Measurements from ENCODE around the gene DLK1. TPM values are rescaled to one million over a fixed set of nuclear protein-coding genes. Genes with fewer than 3 reads are reported as not detected.

Gene DLK1
- total RNA-seq, 5 donors from 2014 or later (not counting 1 experiment from before 2014, with no cell fraction given), result 1.7 to 2.2 (median 2.2) TPM; not detected in 2

GRCh38 chr14:100749967-100750597, 23.4 kb downstream of the DLK1 start:
- no peak overlapping the region for H3K27ac Mint-ChIP-seq
- no peak for ATAC-seq (replicated peaks in 1 of 4)
- DNase-seq, result no peak
- Histone ChIP-seq H3K36me3 (ENCODE audit: control insufficient read depth in 2 of 2, extremely low read depth in 1 of 2, insufficient read depth in 1 of 2, low read length in 1 of 2) (no peaks in the 10 kb centered on the region), H3K27me3 (replicated peaks in 1 of 2; ENCODE audit: control insufficient read depth in 2 of 2, extremely low read depth in 1 of 2, insufficient read depth in 2 of 2, low read length in 1 of 2) (peaks cover 0 to 21% of the 10 kb centered on the region in 2 experiments), H3K4me1 (ENCODE audit: control insufficient read depth in 1 of 2, extremely low read depth in 1 of 2, insufficient read depth in 2 of 2, low read length in 2 of 2) (no peaks in the 10 kb centered on the region), H3K9me3 (no peaks in the 10 kb centered on the region), H3K27ac (ENCODE audit: low read length) (no peak overlapping the region), H3K4me3 (ENCODE audit: control insufficient read depth in 1 of 2, extremely low read depth in 1 of 2, low read length in 1 of 2) (no peak overlapping the region)
- CTCF ChIA-PET, result no interaction called here
- 100% methylated on average over 3 of the region's 10 CpGs for WGBS (ENCODE audit: insufficient coverage)
- H3K9me3 Mint-ChIP-seq, result no peaks in the 10 kb centered on the region
- H3K4me3 Mint-ChIP-seq, result no peak overlapping the region
- POLR2A ChIA-PET, result interaction anchor here in 1 of 2 donors (0.6 kb wide), 1 partner anchor 670 kb away, joined by 5 read pairs; no protein-coding TSS in a partner anchor
- H3K27me3 Mint-ChIP-seq, result peaks cover 18 to 23% of the 10 kb centered on the region in 2 donors
- no peaks in the 10 kb centered on the region for H3K36me3 Mint-ChIP-seq
- H3K4me1 Mint-ChIP-seq, result no peaks in the 10 kb centered on the region

GRCh38 chr14:100750762-100751699, 24.3 kb downstream of the DLK1 start:
- Mint-ChIP-seq H3K9me3 (no peaks in the 10 kb centered on the region), H3K27ac (no peak overlapping the region), H3K4me3 (no peak overlapping the region), H3K27me3 (peaks cover 26% of the 10 kb centered on the region in 2 donors), H3K4me1 (no peaks in the 10 kb centered on the region), H3K36me3 (no peaks in the 10 kb centered on the region)
- no peaks in the 10 kb centered on the region for H3K4me1 ChIP-seq (ENCODE audit: control insufficient read depth in 1 of 2, extremely low read depth in 1 of 2, insufficient read depth in 2 of 2, low read length in 2 of 2)
- H3K9me3 ChIP-seq, result no peaks in the 10 kb centered on the region
- ChIA-PET CTCF (no interaction called here), POLR2A (interaction anchor here in 1 of 2 donors (0.5 to 0.6 kb wide), 2 partner anchors 669 to 1682 kb away, joined by 3 to 5 read pairs; no protein-coding TSS in a partner anchor)
- peaks cover 0 to 18% of the 10 kb centered on the region in 2 experiments for H3K27me3 ChIP-seq (replicated peaks in 1 of 2; ENCODE audit: control insufficient read depth in 2 of 2, extremely low read depth in 1 of 2, insufficient read depth in 2 of 2, low read length in 1 of 2)
- no peak overlapping the region for H3K27ac ChIP-seq (ENCODE audit: low read length)
- H3K36me3 ChIP-seq (ENCODE audit: control insufficient read depth in 2 of 2, extremely low read depth in 1 of 2, insufficient read depth in 1 of 2, low read length in 1 of 2), result no peaks in the 10 kb centered on the region
- ATAC-seq (replicated peaks in 1 of 4) (no peak), DNase-seq (no peak)
- WGBS (ENCODE audit: insufficient coverage), result 83% methylated on average over 14 of the region's 17 CpGs
- no peak overlapping the region for H3K4me3 ChIP-seq (ENCODE audit: control insufficient read depth in 1 of 2, extremely low read depth in 1 of 2, low read length in 1 of 2)

- Mint-ChIP-seq H3K27ac (no peak overlapping the region), H3K4me1 (no peaks in the 10 kb centered on the region), H3K4me3 (no peak overlapping the region), H3K36me3 (no peaks in the 10 kb centered on the region), H3K27me3 (peaks cover 30 to 31% of the 10 kb centered on the region in 2 donors), H3K9me3 (no peaks in the 10 kb centered on the region)
- no peaks in the 10 kb centered on the region for H3K4me1 ChIP-seq (ENCODE audit: control insufficient read depth in 1 of 2, extremely low read depth in 1 of 2, insufficient read depth in 2 of 2, low read length in 2 of 2)
- no peaks in the 10 kb centered on the region for H3K36me3 ChIP-seq (ENCODE audit: control insufficient read depth in 2 of 2, extremely low read depth in 1 of 2, insufficient read depth in 1 of 2, low read length in 1 of 2)
- ATAC-seq (replicated peaks in 1 of 4) (no peak), DNase-seq (no peak)
- no peak overlapping the region for H3K27ac ChIP-seq (ENCODE audit: low read length)
- 40% methylated on average over 1 of the region's 1 CpG for WGBS (ENCODE audit: insufficient coverage)
- no peaks in the 10 kb centered on the region for H3K9me3 ChIP-seq
- peaks cover 0 to 14% of the 10 kb centered on the region in 2 experiments for H3K27me3 ChIP-seq (replicated peaks in 1 of 2; ENCODE audit: control insufficient read depth in 2 of 2, extremely low read depth in 1 of 2, insufficient read depth in 2 of 2, low read length in 1 of 2)
- H3K4me3 ChIP-seq (ENCODE audit: control insufficient read depth in 1 of 2, extremely low read depth in 1 of 2, low read length in 1 of 2), result no peak overlapping the region
- CTCF ChIA-PET, result interaction anchor here in 1 of 2 donors (0.7 kb wide), 1 partner anchor 1646 kb away, joined by 3 read pairs; no protein-coding TSS in a partner anchor
- POLR2A ChIA-PET, result no interaction called here
Observed at GRCh38 chr14:100754020-100754419, 27.3 kb downstream of the DLK1 start.

GRCh38 chr14:100755649-100756048, 29.0 kb downstream of the DLK1 start:
- no CpG with 5 or more reads among the region's 1 CpG for WGBS (ENCODE audit: insufficient coverage)
- Histone ChIP-seq H3K9me3 (no peaks in the 10 kb centered on the region), H3K4me3 (ENCODE audit: control insufficient read depth in 1 of 2, extremely low read depth in 1 of 2, low read length in 1 of 2) (no peak overlapping the region), H3K36me3 (ENCODE audit: control insufficient read depth in 2 of 2, extremely low read depth in 1 of 2, insufficient read depth in 1 of 2, low read length in 1 of 2) (no peaks in the 10 kb centered on the region), H3K27me3 (replicated peaks in 1 of 2; ENCODE audit: control insufficient read depth in 2 of 2, extremely low read depth in 1 of 2, insufficient read depth in 2 of 2, low read length in 1 of 2) (peaks cover 0 to 14% of the 10 kb centered on the region in 2 experiments), H3K27ac (ENCODE audit: low read length) (no peak overlapping the region), H3K4me1 (ENCODE audit: control insufficient read depth in 1 of 2, extremely low read depth in 1 of 2, insufficient read depth in 2 of 2, low read length in 2 of 2) (no peaks in the 10 kb centered on the region)
- no peak overlapping the region for H3K4me3 Mint-ChIP-seq
- ChIA-PET CTCF (no interaction called here), POLR2A (interaction anchor here in 1 of 2 donors (0.6 kb wide), 1 partner anchor 872 kb away, joined by 3 read pairs; no protein-coding TSS in a partner anchor)
- H3K27me3 Mint-ChIP-seq, result peaks cover 30 to 31% of the 10 kb centered on the region in 2 donors
- no peaks in the 10 kb centered on the region for H3K9me3 Mint-ChIP-seq
- H3K4me1 Mint-ChIP-seq, result no peaks in the 10 kb centered on the region
- no peak overlapping the region for H3K27ac Mint-ChIP-seq
- no peaks in the 10 kb centered on the region for H3K36me3 Mint-ChIP-seq
- DNase-seq, result no peak
- ATAC-seq (replicated peaks in 1 of 4), result no peak

- no peak for ATAC-seq (replicated peaks in 1 of 4)
- ChIA-PET POLR2A (no interaction called here), CTCF (interaction anchor here in 1 of 2 donors (0.6 kb wide), 1 partner anchor 8 kb away, joined by 3 read pairs; no protein-coding TSS in a partner anchor)
- no CpG with 5 or more reads among the region's 3 CpGs for WGBS (ENCODE audit: insufficient coverage)
- Histone ChIP-seq H3K27me3 (replicated peaks in 1 of 2; ENCODE audit: control insufficient read depth in 2 of 2, extremely low read depth in 1 of 2, insufficient read depth in 2 of 2, low read length in 1 of 2) (peaks cover 0 to 11% of the 10 kb centered on the region in 2 experiments), H3K27ac (ENCODE audit: low read length) (no peak overlapping the region), H3K36me3 (ENCODE audit: control insufficient read depth in 2 of 2, extremely low read depth in 1 of 2, insufficient read depth in 1 of 2, low read length in 1 of 2) (no peaks in the 10 kb centered on the region), H3K9me3 (no peaks in the 10 kb centered on the region), H3K4me3 (ENCODE audit: control insufficient read depth in 1 of 2, extremely low read depth in 1 of 2, low read length in 1 of 2) (no peak overlapping the region), H3K4me1 (ENCODE audit: control insufficient read depth in 1 of 2, extremely low read depth in 1 of 2, insufficient read depth in 2 of 2, low read length in 2 of 2) (no peaks in the 10 kb centered on the region)
- Mint-ChIP-seq H3K27me3 (peaks cover 6 to 12% of the 10 kb centered on the region in 2 donors), H3K27ac (no peak overlapping the region), H3K9me3 (no peaks in the 10 kb centered on the region), H3K36me3 (no peaks in the 10 kb centered on the region), H3K4me1 (no peaks in the 10 kb centered on the region), H3K4me3 (no peak overlapping the region)
- DNase-seq, result no peak
Observed at GRCh38 chr14:100761481-100761880, 34.8 kb downstream of the DLK1 start.

GRCh38 chr14:100762089-100762515, 35.4 kb downstream of the DLK1 start:
- Mint-ChIP-seq H3K27ac (no peak overlapping the region), H3K9me3 (no peaks in the 10 kb centered on the region), H3K36me3 (no peaks in the 10 kb centered on the region), H3K27me3 (peaks cover 6 to 14% of the 10 kb centered on the region in 2 donors), H3K4me3 (no peak overlapping the region), H3K4me1 (no peaks in the 10 kb centered on the region)
- ChIA-PET POLR2A (no interaction called here), CTCF (interaction anchor here in 1 of 2 donors (0.6 kb wide), 1 partner anchor 9 kb away, joined by 3 read pairs; no protein-coding TSS in a partner anchor)
- no peaks in the 10 kb centered on the region for H3K4me1 ChIP-seq (ENCODE audit: control insufficient read depth in 1 of 2, extremely low read depth in 1 of 2, insufficient read depth in 2 of 2, low read length in 2 of 2)
- WGBS (ENCODE audit: insufficient coverage), result 93% methylated on average over 2 of the region's 5 CpGs
- H3K27me3 ChIP-seq (replicated peaks in 1 of 2; ENCODE audit: control insufficient read depth in 2 of 2, extremely low read depth in 1 of 2, insufficient read depth in 2 of 2, low read length in 1 of 2), result peaks cover 0 to 13% of the 10 kb centered on the region in 2 experiments
- no peaks in the 10 kb centered on the region for H3K9me3 ChIP-seq
- H3K4me3 ChIP-seq (ENCODE audit: control insufficient read depth in 1 of 2, extremely low read depth in 1 of 2, low read length in 1 of 2), result no peak overlapping the region
- no peak for DNase-seq
- H3K36me3 ChIP-seq (ENCODE audit: control insufficient read depth in 2 of 2, extremely low read depth in 1 of 2, insufficient read depth in 1 of 2, low read length in 1 of 2), result no peaks in the 10 kb centered on the region
- no peak for ATAC-seq (replicated peaks in 1 of 4)
- no peak overlapping the region for H3K27ac ChIP-seq (ENCODE audit: low read length)

Measured in T-cell (primary cell).